GM13977 (cell line): ENCODE measurements around the gene PTPDC1.

Experiments used
- DNase-seq: peaks from one replicate; pipeline ENCODE4 v3.0.0; 2012; ENCODE audit warnings: low spot score
- CTCF ChIP-seq: IDR thresholded peaks from 2 replicates; pipeline ENCODE4 v1.5.1; 2012; ENCODE audit warnings: mild to moderate bottlenecking, control low read depth; ENCODE audit not compliant: insufficient read depth; ENCODE audit errors: extremely low read depth, missing control alignments
- in situ Hi-C: fragments of 300-500 bp; cut with MboI; formaldehyde crosslinking; loops from one replicate; pipeline ENCODE4 v1.12.0; 2022; ENCODE audit warnings: low sequenced_read_pairs, low pct_unique_long_range_greater_than_20kb, mixed read lengths, inconsistent platforms; ENCODE audit not compliant: unreplicated experiment

PTPDC1 gene

DNA sequence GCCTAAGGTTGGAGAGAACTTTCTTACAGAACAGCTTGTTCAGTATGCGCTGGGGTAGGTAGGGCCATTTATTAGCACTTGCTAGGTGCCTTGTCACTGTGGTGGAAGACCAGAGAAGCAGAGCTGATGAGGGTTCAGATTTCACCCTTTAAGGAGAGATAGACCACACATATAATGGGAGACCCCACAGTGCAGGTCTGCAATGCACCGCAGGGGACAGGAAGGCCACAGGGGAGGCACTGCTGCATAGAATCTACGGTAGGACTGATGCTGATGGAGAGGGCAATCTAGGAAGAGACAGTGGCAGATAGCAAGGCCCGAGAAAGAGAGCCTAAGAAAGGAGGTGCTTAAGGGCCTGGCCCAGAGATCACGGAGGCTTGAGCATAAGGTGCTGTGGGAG, 64.2 kb downstream of the PTPDC1 start:
- in situ Hi-C loops = no loop called here
- DNase-seq = no peak
- no peak for TF ChIP-seq CTCF

GRCh38 chr9:94149696-94150095, 65.4 kb downstream of the PTPDC1 start:
- in situ Hi-C loops = no loop called here
- no peak for TF ChIP-seq CTCF
- DNase-seq = no peak

GRCh38 chr9:94150279-94150828, 66.1 kb downstream of the PTPDC1 start:
- in situ Hi-C loops = no loop called here
- no peak for DNase-seq
- TF ChIP-seq CTCF = no peak

DNA sequence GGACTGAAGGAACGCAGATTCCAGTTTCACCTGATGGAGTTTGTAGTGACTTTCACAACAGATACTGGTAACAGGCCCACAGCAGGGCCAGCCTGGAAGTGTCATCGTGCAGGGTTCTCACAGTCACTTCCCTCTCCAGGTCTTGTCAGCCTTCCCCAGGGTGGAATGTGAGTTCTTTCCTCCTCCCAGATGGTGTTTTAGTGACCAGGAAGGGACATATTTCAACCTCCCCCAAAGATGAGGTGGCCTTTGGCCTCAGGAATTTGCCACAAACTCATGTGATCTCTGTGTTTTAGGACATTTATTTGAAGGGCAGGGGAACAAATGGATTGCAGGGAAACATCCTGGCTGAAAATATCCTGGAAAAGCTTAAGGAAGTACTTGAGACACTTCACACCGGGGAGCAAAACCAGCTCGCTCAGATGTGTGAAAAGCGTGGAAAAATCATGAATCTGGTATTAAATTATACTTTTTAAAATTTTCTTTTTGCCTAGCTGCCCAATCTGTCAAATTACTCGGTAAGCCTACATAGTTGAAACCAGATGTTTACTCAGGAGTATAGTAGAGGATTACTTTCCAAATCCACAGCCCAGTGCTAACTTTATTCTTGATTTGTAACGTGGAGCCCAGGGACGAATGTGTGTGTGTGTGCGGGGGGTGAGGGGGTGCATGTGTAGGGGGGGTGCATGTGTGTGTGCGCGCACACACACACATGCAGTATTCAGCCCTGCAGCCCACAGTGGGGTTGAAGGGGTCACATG, 66.8 kb downstream of the PTPDC1 start:
- in situ Hi-C loops = no loop called here
- DNase-seq = no peak
- TF ChIP-seq CTCF = no peak

- no peak for TF ChIP-seq CTCF
- in situ Hi-C loops = no loop called here
- DNase-seq = no peak
These were observed 69.6 kb downstream of the PTPDC1 start for GRCh38 chr9:94153905-94154304.

GRCh38 chr9:94156348-94157049, 72.2 kb downstream of the PTPDC1 start:
- DNase-seq = no peak
- TF ChIP-seq CTCF = no peak
- in situ Hi-C loops = no loop called here
